Ovary (tissue), 3 donors: ENCODE results near the gene TNFRSF1B.

Experiments used
- CTCF ChIP-seq, 3 donors: fragments of 450-650 bp in 2 of 3; fragments of 200-600 bp in 1 of 3; IDR thresholded peaks; one replicate each; pipeline versions ENCODE4 v1.5.1 to v1.8.0; 2016 to 2022; ENCODE audit warnings: antibody characterized with exemption in 3 of 3, mild to moderate bottlenecking in 1 of 3
- EP300 ChIP-seq: sonication (generic); formaldehyde crosslinking; IDR thresholded peaks from one replicate; pipeline ENCODE4 v1.6.1; 2017; ENCODE audit warnings: antibody characterized with exemption
- POLR2A ChIP-seq: fragments of 450-650 bp; IDR thresholded peaks from one replicate; pipeline ENCODE4 v1.6.1; 2017; ENCODE audit warnings: antibody characterized with exemption, mild to moderate bottlenecking, moderate library complexity
- donor health status: DM: no; HTN: no; CAD: no.

- TF ChIP-seq CTCF (IDR thresholded peaks at IDR 0.05) (no peak), POLR2A (no peak), EP300 (no peak)
Measured at GRCh38 chr1:12202577-12202976, 35.8 kb downstream of the TNFRSF1B start.
